HuH-7.5 (cell line): ENCODE data around the gene PDLIM4.

Experiments
- DNase-seq: peaks from one replicate; pipeline ENCODE4 v3.0.0; 2011; ENCODE audit warnings: low spot score

PDLIM4 gene

DNA sequence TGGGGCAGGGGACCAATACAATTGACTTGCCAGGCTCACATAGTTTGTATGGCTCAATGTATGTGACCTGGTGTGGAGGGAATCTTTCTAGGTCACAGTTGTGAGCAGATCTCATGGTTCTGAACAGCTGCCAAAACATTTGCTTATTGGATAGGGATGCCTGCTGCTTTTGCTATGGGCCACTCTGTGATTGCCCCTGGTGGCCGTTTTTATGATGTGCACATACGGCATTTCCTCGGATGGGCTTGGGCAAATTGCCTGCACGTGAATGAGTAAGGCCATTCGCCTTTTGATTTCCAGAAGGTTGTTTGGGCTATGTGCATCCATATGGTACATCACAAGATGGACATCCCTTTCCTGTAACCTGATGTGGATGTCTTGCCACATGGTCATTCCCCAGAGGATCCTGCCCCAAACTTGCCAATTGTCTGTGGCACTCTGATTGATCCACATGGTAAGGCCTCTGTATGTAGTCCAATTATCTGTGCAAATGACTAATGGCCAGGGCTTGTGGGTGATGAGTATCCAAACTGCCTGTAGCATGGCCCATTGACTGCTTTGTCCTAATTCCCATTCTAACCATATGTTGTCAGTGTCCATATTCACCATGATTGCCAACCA is 26.0 kb downstream of the PDLIM4 start:
- DNase-seq = no peak

DNA sequence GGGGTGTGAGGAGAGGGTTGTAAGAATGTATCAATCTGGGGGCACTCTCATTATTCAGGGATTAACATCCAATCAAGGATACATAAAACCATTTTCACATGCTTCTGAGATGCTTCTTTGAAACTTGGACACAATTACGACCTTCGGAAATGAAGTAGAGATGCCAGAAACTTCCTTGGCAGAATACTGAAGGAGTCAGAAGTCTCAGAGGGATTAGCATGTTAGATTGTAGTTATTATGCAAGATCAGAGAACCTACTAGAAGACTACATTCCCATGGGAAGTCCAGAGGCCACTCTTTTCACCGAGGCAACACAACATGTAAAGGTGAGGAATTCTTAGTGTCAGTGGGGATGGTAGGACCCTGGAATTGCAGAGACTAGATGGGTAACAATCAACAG is 31.6 kb downstream of the PDLIM4 start:
- no peak for DNase-seq

DNA sequence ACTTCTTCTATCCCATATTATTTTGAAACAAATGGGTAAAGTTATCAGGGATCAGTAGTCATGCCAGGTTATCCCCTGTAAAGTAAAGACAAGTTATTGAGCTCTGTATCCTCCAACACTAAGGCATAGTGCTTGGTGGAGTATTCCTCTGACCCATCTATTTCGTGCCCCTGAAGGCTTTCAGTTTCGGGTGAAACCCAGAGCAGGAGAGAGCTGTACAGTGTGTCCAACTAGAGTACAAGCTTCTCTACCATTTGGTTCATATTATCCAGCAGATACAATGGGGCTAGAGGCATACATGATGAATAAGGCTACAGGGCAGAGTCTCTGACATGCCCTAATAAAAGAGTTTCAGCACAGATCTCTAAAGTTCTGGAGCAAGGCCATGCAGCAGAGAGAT is 33.5 kb downstream of the PDLIM4 start:
- DNase-seq = no peak

- peak; percentile 71 for DNase-seq
These were observed 35.8 kb downstream of the PDLIM4 start for GRCh38 chr5:132293066-132293991.

DNA sequence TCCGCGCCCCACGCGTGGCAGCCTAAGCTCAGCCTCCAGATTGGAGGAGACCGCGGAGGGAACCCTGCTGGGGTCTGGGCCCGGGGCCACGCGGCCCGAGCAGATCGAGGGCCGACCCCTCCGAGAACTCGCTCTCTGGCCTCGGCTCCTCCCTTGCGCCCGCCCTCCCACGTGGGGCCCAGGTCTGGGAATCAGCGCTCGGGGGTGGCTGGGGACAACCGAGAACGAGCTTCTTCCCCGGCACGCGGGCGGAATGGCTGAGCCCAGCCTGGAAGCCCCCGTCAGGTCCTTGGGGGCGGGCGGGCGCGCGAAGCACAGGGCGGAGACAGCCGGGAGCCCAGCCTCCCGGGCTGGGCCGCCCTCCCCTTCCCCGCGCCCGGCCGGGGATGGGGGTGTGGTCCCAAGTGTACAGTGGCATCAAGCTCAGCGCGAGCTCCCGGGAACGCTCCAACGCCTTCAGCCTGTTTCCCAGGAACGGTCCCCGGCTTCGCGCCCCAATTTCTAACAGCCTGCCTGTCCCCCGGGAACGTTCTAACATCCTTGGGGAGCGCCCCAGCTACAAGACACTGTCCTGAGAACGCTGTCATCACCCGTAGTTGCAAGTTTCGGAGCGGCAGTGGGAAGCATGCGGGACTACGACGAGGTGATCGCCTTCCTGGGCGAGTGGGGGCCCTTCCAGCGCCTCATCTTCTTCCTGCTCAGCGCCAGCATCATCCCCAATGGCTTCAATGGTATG is 36.7 kb downstream of the PDLIM4 start, which contains the start of gene SLC22A4:
SLC22A4 (plus strand) TSS at position 403 of the 736 bp plus-strand sequence; CDS start at position 626, 223 bp downstream.
- peak; percentile 87 for DNase-seq

GRCh38 chr5:132294728-132295504 is 37.4 kb downstream of the PDLIM4 start:
- DNase-seq = no peak

DNA sequence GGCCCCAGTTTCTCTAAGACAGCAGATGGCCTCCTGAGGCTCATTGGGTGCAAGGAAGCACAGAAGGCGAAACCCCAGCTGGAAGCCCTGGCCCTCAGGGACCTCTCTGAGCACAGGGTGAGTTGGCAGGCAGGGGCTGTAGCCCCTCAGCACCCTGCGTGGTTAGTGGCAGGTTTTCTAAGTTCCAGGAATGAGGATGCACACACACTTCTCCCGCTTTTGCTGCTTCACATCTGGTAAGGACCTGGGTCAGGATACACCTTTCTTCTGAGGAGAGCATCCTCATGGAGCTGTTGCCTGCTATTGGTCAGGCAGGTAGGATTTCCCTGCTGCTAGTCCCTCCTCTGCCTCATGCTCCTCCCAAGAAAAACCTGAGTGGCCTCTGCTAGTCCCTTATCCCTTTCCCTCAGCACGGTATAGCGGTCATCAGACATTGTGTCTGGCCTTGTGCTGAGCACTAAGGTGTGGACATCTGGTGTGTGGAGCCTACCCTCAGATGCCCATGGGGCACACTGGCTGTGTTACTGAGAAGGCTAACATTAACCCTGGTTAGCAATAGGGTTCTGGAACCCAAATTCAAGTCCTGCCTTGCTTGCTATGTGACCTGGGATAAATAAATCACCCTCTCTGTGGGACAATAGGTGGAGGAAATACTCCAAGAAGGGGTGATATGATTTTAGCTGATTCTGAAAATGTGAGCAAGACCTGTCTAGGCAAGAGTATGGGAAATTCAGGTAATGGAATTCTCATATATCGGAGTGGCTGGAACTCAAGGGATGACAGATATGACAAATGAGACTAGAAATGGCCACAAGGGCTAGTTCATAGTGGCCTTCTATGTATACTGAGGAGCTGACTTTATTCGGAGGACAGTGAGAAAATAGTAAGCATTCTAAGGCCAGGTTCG is 38.3 kb downstream of the PDLIM4 start:
- DNase-seq = no peak

DNA sequence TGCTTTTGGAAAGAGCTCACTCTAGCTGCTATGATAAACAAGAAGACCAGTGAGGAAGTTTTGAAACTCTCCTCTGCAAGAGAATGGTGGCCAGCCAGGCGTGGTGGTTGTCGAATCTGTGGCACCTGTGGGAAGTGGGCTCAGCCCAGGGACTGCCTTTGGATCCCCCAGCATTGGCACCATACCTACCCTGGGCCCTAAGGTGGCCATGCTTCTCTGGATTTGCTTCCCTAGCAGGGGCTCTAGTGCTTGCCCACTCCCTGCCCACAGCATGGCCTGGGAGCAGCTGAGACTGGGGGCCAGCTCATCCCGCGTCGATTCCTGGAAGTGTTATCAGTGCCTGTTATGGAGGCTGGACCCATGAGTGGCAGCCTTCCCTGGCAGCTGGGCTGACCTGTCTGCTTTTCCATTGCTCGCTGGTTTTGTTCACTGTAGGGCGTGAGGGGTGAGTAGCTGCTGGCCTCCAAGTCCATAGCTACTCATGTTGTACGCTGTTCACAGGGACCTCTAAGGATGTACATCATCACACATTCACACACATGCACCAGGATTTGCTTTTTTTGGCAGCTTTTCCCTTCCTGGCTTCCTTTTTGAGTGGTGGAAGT is 39.0 kb downstream of the PDLIM4 start:
- no peak for DNase-seq

DNA sequence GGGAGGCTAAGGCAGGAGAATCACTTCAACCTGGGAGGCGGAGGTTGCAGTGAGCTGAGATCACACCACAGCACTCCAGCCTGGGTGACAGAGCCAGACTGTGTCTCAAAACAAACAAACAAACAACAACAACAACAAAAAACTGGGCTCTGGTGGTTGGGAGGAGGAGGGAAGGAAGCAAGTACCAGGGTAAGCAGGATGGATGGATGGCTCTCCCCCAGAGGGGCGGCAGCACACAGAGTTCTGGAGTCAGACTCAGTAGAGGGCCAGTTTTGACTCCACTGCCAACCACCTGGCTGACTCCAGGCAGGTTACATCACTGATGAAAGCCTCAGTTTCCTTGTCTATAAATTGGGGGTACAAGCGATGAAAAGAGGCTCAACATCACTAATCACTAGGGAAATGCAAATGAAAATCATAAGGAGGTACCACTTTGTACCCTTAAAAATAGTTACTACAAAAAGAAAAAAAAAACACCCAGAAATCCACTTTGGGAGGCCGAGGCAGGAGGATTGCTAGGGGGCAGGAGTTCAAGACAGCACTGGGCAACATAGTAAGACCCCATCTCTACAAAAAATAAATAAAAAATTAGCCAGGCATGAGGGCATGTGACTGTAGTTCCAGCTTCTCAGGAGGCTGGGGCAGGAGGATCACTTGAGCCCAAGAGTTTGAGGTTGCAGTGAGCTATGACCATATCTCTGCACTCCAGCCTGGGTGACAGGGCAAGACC is 39.9 kb downstream of the PDLIM4 start:
- no peak for DNase-seq

DNA sequence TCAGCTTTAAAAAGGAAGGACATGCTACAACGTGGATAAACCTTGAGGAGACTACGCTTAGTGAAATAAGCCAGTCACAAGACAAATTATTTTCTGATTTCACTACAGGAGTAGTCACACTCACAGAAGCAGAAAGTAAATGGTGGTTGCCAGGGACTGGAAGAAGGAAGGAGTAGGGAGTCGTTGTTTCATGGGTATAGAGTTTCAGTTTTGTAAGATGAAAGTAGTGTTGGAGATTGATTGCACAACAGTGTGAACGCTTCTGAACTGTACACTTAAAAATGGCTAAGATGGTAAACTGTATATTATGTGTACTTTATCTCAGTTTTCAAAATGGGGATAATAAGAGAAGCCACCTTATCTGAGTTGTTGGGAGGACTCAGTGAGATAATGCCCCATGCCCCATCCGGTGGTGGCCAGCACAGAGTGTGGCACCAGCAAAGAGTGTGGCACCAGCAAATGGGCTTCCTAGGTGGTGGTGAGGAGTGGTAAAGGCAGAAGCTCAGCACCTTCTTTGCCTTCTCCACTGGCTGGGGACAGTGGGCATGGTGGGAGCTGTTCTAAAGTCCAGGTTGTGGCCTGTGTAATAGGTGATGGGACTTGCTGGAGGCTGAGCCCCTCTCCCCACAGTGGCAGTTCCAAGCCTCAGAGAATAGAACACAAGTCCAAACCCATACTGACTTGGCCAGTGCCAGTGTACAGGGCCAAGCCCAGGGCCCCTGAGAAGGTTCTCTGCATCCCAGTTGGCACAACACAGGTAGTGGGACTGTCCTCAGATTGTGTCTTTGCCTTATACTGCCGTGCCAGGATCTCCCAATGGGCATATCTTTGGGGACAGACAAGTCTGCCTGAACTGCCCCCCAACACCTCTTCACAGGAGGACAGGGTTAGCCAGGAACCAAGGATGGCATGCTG is 41.1 kb downstream of the PDLIM4 start:
- DNase-seq = no peak

GRCh38 chr5:132299917-132300316 is 42.4 kb downstream of the PDLIM4 start:
- DNase-seq = no peak

- DNase-seq = no peak
These were observed 43.3 kb downstream of the PDLIM4 start for GRCh38 chr5:132300577-132301343.

- DNase-seq = no peak
These were observed 44.1 kb downstream of the PDLIM4 start for GRCh38 chr5:132301344-132302271.

- DNase-seq = no peak
These were observed 44.9 kb downstream of the PDLIM4 start for GRCh38 chr5:132302413-132302812.

DNA sequence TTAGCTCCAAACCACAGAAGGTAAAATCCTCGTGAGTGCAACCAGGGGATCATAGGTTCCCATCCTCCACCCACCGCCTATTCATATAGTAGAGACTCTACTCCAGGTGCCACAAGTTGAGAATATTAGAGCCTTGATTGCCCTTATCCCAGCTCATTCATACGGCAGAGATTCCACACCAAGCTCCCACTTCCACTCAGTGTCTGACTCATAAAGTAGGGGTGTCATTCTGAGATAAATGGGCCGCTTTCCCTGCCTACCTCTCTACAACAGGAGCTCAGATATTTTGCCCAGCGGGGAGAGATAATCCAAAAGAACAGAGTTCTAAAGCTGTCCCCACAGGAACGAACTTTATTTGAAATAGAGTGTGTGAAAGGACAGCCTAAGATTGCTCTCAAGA is 46.1 kb downstream of the PDLIM4 start:
- DNase-seq = no peak

- DNase-seq = no peak
These were observed 47.9 kb downstream of the PDLIM4 start for GRCh38 chr5:132305420-132305819.

- no peak for DNase-seq
These were observed 51.2 kb downstream of the PDLIM4 start for GRCh38 chr5:132308701-132309100.
